Midbrain (tissue), 1 donor: ENCODE measurements around the gene LYPD1.
"Not testable (repeated sequence)": the region's sequence is repeated elsewhere in the genome, so short reads cannot be mapped to it uniquely, and the experiment has no call there.

ENCODE experiments used
- DNase-seq: peaks from one replicate; lab custom pipeline; 2025; lab: John Stamatoyannopoulos, UW

Gene LYPD1, protein sequence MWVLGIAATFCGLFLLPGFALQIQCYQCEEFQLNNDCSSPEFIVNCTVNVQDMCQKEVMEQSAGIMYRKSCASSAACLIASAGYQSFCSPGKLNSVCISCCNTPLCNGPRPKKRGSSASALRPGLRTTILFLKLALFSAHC

DNA sequence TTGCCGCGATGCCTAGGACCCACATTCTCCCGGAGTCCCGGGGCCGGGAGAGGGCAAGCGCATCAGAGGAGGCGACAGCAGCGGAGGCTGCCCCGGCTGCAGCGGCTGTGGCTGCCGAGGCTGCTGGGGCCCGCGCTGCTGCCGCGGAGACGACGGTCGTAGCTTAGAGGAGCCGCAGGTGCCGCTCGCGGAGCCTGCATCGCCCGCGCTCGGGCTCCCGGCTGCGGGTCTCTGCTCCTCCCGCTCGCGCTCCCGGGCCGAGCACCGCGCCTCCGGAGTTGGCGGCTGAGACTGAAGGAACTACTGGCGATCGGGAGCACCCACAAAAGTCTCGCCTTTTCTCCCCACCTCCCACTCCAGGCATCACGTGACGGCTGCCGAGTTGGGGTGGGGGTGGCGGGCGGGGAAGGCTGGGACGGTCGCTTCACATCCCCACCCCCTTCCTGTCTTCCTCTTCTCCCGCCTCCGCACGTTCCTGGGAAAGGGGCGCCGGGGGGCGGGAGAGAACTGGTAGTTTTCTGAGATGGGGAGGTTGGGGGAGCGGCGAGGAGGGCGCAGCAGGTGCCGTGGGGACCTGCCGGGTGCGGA, at the start of gene LYPD1:
Gene LYPD1 (minus strand): TSS at position 298 of the 588 bp plus-strand sequence. CDS start 273 bp downstream, at position 25.
- peak; percentile 43 for DNase-seq

DNA sequence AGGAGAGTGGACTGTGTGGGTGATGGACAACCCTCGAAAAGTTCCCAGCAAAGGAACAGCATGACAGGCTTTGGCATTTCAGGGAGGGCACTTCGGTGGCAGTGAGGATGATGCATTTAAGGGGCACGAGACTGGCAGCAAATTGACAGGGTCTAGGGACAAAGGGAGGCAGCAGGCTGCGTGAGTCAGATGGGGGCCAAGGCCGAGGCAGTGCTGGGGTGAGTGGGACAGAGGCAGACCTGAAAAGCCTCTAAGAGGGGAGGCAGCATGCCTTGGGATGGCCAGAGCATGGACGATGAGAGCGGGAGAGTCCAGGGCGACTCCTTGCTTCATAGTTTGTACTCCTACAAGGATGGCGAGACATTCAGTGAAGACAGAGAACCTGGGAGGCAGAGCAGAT, 49.5 kb upstream of the LYPD1 start:
- no peak for DNase-seq

DNA sequence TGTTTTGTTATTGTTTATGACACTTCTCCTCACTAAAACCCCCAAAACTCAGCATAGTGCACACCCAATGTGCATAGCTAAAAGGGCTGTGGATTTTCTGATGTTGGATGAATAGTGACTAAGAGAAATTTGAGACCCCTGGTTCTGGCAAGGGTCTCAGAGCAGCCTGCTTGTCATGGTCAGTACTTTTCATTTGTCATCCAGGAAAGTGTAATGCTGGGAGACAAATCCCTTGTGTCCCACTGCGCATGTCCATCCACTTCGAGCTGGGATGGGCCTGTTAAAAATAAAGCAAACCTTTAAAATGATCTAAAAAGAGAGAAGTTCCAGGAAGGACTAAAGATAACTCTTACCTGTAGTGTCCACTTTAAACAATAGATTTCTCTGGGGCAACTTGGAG, 46.9 kb upstream of the LYPD1 start:
- DNase-seq: no peak

DNA sequence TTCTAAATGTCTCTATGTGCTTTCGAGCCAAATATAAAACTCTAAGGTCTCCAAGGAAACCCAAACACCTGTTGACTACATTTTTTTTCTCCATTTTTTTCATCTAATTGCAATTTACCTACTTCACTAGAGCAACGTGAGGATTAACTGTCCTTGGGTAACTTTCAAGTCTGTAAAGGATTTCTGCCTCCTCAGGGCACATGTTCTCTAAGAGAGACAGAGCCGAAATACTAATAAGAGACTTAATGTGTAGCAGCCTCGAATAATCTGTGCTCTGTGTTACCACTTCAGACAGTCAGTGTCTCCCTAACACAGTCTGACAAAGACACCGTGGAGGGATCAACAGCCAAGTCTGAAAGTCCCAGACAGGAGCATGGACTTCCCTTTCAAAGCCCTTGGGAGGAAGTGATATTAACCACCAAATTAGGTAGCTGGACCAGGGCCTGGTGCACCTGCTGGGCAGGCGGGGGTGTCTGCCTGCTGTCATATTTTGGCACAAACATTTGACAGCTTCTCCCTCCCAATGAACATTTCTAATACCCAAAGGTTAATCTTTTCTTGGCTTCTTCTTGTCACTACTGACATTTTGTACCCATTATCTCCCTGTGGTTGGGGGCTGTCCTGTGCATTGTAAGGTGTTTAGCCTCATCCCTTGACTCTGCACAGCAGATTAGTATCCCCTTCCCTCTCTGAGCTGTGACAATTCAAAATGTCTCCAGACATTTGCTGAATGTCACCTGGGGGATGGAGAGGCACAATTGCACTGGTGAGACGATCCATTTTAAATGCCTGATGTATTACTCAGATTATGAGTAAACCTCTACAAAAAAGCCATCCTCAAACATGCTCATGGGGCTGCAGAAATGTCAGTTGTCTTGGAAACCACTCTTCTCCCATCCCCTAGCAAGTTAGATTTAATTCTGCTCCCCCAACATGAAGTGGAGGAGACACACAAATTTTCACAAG, 45.7 kb upstream of the LYPD1 start:
- no peak for DNase-seq

DNA sequence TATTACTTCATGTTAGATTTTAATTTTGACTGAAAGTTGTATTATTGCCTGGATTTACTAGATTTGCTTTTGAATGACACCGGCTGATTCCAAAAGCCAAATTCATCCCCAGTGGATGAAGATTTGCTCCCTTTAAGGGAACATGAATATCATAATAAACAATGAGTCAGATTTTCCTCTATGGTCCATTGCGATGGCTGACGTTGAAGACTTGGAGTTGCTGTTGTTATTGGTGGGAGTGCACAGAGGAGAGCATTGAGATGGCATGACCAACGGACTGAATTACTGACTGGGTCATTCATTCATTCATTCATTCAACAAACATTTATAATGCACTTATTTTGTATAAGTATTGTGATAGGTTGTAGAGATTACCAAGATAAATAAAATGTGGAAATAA, 33.4 kb upstream of the LYPD1 start:
- no peak for DNase-seq

DNA sequence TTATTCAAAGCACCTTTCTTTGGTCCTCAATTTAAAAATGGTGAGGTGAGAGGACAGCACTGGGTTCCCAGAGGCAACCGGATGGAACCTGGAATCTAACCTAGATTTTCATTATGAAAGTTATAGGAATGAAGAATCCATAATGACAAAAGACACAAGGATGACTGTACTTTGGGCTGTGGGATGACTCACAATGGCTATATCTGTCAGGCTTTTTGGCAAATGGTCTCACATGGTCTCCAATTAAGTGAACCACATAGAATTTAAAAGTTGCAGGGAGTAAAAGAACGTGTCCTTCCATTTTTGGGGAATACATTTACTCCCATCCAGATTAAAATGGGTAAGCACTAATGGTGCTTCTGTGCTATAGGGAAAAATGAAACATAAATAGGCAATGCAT, 31.8 kb upstream of the LYPD1 start:
- no peak for DNase-seq

DNA sequence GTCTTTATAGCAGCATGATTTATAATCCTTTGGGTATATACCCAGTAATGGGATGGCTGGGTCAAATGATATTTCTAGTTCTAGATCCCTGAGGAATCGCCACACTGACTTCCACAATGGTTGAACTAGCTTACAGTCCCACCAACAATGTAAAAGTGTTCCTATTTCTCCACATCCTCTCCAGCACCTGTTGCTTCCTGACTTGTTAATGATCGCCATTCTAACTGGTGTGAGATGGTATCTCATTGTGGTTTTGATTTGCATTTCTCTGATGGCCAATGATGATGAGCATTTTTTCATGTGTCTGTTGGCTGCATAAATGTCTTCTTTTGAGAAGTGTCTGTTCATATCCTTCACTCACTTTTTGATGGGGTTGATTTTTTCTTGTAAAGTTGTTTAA, 29.8 kb upstream of the LYPD1 start:
- not testable (repeated sequence) for DNase-seq

DNA sequence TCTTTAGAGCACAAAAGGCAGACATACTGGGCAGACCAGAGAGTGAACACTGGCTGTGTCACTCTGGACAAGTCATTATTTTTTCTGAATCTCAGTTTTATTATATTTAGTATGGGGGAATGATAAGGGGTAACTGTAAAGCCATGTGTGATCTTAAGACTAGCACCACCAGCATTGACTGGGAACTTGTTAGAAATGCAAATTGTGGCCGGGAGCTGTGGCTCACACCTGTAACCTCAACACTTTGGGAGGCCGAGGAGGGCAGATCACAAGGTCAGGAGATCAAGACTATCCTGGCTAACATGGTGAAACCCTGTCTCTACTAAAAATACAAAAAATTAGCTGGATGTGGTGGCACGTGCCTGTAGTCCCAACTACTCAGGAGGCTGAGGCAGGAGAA, 28.3 kb upstream of the LYPD1 start:
- DNase-seq: not testable (repeated sequence)

DNA sequence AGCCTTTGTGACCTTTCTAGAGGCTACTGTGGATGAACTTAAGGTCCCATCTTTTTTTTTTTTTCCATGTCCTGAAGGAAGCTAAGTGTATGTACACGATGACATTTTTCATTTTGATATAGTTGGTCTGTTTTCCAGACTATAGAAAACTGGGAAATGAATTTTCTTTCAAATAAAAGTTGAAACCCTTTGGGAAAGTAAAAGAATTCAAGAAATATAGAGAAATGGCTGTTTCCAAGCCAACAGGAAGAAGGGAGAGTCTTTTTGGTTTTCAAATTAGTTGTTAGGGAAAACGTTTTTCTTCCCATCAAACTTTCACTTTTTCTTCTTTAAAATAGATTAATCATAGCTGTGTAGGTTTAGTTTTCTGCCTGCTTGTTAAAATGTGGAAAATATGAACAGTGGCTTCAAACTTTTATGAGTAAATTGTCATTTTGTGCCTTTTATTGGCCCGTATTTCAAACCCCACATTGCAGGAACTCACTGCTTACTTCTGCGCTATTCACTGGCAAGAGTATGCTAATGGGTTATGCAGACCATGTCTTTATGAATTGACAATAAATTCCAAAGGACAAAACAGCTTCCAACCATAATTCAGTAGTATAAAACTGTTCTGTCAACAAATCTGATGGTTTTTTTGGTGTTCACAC, 27.7 kb upstream of the LYPD1 start:
- DNase-seq: no peak

DNA sequence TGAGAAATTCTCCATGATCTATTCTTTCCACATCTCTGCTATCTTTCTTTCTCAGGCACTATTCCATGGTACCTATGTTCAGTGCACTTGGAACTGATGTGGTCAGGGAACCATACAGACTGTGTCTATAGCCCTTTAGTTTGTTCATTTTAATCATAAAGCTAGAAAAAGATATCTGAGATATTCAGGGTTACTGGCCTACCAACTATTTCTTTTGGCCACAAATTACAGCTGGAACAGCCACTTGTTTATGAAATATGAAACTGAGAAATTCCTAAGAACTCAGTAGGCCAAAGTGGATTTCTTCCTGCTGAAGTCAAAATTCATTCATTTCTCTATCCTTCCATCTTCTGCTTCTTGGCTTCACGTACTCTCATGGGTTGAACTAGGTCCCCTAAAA, 22.8 kb upstream of the LYPD1 start:
- no peak for DNase-seq

DNA sequence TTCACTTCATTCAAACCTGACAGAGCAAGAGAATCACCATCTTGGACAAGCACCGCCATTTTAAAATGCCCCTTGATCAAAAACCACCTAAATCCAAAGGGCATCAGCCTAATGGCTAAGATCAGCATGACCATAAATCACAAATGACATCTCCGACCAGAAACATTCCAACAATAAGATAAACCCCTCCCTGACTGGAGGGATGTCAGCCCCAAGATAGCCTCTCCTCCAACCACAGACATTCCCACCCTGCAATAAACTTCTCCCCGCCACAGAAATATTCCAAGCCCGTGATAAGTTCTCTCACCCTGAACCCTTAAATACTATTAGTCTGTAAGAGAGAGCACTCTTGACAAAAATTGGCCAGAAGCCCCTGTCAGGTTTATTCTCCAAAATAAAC, 21.6 kb upstream of the LYPD1 start:
- no peak for DNase-seq

DNA sequence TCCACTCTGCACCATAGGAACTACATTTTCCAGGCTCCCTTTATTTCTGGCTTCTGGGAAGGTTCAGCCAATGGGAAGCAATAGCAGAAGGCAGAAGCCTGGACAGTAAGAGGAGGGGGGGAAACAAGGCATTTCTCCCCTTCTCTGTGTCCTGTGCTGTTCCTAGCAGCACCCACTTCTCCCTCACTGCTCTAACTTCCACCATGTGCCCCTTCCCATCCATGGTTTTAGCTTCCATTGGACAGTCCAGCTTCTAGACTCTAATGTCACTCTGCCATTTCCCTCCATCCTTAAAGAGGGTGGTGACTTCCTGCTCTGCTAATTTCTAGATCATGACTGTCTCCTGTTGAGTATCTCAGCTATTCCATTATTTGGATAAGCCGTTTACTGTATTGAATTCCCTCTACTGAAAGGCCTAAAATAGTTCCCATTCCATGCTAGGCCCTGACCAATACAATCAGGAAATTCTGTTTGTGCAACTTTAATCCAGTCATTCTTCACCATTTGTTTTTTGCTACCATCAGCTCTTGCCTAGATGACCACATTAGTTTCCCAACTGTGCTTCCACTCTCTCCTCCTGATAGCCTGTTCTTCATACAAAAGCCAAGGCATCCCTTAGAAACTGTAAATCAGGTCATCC, 20.8 kb upstream of the LYPD1 start:
- DNase-seq: no peak

DNA sequence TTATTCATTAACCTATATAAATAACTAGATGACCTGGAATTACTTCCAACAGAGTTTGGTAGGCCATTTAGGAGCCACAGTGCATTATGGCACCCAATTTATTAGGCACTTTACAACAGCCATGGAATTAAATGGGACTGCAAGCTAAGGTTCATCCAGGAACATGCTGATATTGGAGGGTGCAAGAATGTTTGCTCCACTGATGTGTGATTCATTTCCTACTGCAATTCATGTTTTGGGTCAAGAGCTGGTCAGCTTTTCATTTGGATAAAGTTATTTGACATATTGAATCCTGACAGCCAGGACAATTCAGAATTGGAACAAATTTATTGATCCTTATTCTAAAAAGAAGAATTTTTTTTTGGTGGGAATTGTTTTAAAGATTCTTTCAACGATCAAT, 11.8 kb upstream of the LYPD1 start:
- no peak for DNase-seq

DNA sequence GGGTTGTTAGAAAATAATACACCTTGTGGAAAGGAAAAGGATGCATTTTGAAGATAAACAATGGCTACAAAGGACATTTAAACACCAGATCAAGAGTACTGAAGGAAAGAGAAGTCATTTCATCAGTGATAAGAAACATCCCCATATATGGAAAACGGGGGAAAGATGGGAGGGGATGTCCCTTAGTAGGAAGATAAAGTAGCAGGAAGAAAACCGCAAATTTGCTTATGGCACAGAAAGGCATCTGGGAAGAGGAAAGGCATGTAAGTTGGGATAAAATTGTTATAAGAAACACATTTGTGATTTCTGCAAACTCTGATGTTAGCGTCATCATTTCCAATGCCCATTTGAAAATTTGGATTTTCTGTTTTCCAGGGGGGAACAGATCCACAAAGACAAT, 10.5 kb upstream of the LYPD1 start:
- DNase-seq: no peak

DNA sequence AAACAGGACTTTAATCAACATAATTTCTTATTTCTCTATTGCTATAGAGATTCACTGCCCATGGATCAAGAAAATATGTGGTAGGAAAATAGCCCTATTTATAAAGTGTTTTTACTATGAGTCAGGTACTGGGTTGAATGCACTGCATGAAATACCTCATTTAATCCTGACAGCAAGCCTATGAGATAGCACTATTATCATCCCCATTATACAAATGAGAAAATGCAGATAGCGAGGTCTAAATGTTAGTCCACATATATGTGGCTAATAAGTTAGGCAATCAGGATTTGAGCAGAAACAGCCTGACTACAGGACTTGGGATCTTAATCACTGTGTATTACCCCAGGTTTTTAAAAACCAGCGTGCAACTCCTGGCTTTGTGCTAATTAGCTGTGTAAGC, 8.5 kb upstream of the LYPD1 start:
- DNase-seq: no peak

DNA sequence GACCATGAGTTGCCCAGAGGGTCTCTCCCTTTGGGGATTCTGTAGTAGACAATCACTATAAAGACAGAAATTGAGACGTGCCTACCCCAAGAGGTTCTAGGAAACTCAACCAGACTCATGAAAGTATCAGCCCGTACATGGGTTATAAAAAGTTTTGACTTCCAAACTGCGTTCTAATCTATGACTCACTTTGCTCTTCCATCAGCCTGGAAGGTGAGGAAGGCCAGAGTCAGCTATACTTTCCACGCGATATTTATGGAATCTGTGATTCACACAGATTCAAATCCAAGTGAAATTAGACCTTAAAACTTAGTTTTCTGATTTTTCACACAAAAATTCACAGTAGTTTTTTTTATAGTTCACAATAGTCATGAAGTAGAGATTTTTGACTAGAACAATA, 7.7 kb upstream of the LYPD1 start:
- no peak for DNase-seq

DNA sequence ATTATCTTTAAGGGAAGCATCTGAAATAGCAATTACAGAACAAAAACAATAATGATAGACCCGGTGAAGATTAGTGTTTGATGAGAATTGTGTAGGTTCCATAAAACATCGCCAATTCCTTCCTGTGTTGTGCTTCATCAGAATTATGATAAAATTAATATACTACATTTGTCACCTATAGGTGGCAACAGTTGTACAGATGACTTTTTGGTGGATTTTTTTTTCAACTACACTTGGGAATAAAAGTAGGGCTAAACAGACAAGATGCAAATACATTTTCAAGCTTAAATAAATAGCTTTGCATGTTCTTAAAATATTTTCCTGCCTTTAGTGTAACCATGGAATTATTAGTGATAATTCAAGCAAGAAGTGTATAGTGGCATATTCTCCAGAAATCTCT, 7.0 kb upstream of the LYPD1 start:
- DNase-seq: no peak

DNA sequence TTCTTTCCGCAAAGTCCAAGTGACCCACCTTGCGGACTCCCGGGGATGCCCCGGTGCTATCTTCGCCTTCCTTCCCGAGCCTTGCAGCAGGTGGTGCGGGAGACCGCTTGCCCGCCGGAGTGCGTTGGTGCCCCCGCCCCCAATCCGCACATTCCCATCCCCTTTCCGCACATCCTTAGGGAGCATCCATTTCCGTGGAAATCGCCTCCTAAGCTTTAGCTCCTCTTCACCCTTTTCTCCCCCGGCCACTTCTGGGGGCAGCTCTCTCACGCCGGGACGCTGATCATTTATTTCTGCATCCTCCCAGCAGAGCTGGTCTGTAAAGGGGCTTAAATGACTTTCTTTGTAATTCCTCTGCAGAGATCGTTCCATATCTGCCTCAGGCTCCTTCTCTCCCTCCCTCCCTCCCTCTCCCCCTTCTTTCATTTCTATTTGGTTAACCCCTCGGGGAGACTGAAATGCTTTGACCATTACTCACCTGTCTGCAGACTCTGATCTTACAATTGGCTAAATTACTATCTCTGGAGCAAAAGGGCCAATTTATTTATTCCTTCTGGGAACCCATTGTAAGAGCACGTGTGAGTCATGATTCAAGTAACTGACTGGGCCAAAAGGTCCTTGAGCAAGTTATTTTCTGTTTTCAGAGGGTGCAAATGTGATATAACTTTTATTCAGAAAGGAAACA, 1.3 kb upstream of the LYPD1 start:
- DNase-seq: no peak

DNA sequence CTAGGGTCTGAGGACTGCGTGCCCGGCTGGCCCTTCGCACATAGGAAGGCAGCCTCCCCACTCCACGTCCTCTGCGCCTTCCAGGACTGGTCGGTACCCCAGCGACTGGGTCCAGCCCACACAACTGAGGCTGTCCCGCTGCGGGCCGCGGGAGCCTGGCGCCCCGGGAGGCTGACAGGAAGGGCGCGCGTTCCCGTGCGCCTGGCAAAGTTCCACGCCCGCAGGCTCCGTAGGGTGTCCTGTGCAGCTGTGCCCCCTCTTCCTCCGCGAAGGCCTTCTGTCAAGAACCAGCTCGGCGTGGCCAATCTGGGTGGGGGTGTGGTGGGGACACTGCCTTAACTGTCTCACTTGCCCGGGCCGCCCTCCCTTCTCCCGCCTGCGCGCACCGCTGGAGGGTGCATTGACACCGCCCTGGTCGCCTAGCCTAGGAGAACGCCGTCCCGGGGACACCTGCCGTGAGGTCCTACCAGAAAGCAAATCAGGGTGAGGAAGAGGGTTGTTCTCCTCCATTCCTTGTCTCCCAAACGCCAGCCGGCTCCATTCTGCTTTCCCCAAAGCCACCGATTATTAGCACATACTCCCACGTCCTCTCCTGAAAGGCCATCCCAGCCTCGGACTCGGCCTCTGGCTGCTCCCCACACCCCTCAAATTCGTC, 618 bp upstream of the LYPD1 start:
- peak; percentile 46 for DNase-seq

DNA sequence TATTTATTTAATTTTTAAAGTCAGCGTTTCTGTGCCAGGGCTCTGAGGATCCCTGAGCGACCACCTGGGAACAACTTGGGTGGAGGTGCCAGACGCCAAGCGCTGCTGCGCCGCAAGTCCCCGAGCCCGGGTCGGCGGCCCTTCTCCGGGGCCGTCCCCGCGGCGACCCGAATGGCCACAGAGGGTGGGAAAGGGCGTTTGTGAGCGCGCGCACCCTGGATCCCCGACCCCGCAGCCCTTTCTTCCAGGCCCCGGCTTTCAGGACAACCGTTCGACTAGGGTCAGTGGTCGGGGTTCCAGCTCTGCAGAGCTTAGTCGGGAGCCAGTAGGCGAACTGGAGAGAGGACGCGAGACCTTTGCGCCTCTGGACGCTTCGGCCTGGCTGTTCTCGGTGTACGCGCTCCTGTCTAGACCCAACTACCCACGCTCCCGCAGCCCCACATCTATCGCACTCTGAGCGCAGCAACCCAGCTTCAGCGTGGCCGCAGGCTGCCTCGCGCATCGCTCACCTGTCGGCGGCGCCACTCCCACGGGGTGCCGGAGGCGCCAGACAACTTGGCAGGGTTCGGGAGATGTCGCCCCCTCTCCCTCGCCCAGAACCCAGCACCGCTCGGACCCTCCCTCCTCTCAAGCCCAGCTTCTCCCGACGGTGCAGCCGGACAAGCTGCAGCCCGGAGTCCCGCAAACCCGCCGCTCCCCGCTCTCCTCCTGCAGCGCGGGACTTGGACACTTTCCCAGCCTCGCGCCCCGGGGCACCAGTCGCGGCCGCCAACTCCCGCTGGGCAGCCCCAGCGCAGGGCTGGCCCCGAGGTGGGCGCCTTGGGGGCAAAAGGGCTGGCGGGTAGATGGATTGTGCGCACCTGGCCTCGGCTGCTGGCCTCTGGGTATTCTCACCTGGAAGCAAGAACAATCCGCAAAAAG, 758 bp downstream of the LYPD1 start:
- peak; percentile 9 for DNase-seq
